ENCODE results near the gene FMN2. TPM values are rescaled to one million over a fixed set of nuclear protein-coding genes. Genes with fewer than 3 reads are reported as not detected.

The FMN2 gene
- total RNA-seq, 1 donor from 2014 or later = not detected

DNA sequence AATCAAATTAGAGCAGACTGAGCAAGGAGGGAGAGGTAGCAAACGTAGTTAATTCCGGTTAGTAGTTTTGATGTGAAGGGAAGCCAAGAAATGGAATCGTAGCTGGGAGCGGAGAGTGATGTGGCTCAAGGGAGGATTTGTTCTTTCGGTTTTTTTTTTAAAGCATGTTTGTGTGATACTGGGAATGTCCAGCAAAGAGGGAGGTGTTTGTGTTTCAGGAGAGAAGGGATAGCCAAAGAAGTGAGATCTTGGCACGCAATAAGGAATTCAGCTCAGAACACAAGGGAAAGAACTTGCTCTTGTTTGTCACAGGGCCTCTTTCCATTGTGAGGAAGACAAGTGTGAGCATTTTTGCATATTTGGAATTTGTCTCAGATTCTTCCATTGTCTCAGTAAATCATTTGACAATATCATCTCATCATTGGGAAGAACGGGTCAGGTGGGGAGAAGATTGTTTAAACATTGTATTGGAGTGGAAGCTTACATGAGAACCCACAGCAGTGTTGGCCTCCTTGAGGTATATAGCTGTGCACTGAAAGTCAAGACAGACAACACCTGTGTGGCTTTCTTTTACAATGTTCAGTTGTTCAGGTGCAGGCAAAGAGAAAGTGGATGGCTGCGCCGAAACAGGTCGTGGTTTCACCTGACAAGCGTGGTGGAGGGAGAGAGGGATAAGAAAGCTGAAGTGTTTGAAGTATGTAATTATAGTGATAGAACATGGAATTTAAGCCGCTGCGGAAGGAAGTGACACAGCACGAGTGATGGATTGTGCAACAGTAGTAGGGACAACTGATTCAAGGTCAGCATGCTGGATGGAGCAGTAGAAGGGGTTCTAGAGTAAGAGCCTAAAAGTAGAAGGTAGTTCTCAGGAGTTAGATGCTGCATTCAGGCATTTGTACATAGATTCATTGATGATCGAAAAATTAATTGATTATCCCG, 25.4 kb downstream of the FMN2 start:
- Mint-ChIP-seq H3K9me3 (no peaks in the 10 kb centered on the region), H3K4me1 (no peaks in the 10 kb centered on the region), H3K36me3 (ENCODE audit: low read depth) (no peaks in the 10 kb centered on the region), H3K27ac (no peak overlapping the region), H3K4me3 (no peak overlapping the region), H3K27me3 (no peaks in the 10 kb centered on the region)
- TF ChIP-seq, protein P1, sequence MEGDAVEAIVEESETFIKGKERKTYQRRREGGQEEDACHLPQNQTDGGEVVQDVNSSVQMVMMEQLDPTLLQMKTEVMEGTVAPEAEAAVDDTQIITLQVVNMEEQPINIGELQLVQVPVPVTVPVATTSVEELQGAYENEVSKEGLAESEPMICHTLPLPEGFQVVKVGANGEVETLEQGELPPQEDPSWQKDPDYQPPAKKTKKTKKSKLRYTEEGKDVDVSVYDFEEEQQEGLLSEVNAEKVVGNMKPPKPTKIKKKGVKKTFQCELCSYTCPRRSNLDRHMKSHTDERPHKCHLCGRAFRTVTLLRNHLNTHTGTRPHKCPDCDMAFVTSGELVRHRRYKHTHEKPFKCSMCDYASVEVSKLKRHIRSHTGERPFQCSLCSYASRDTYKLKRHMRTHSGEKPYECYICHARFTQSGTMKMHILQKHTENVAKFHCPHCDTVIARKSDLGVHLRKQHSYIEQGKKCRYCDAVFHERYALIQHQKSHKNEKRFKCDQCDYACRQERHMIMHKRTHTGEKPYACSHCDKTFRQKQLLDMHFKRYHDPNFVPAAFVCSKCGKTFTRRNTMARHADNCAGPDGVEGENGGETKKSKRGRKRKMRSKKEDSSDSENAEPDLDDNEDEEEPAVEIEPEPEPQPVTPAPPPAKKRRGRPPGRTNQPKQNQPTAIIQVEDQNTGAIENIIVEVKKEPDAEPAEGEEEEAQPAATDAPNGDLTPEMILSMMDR (IDR thresholded peaks at IDR 0.05) = no peak
- ChIA-PET CTCF (no interaction called here), POLR2A (no interaction called here)
- ATAC-seq (ENCODE audit: low read depth) (no peak), DNase-seq (no peak)
- intact Hi-C loops (cut with micrococcal nuclease) = no loop called here

DNA sequence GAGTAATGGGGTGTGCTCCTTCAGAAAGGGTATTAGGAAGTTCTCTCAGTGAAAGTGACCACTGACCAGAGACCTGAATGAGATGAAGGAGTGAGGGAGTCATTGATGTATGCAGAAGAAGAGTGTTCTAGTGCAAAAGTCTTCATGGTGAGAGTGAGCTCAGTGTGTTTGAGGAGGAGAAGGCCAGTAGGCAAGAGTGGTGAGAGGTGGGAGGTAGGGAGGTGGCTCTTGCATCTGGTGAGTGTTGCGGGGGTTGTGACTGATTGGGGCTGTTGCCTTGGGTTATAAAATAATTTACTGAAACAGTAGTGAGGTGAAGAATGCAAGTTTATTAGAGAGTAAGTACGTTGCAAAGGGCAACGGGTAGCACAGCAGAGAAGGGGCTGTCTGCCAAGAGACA, 26.2 kb downstream of the FMN2 start:
- CTCF ChIA-PET = no interaction called here
- ATAC-seq (ENCODE audit: low read depth) = no peak

DNA sequence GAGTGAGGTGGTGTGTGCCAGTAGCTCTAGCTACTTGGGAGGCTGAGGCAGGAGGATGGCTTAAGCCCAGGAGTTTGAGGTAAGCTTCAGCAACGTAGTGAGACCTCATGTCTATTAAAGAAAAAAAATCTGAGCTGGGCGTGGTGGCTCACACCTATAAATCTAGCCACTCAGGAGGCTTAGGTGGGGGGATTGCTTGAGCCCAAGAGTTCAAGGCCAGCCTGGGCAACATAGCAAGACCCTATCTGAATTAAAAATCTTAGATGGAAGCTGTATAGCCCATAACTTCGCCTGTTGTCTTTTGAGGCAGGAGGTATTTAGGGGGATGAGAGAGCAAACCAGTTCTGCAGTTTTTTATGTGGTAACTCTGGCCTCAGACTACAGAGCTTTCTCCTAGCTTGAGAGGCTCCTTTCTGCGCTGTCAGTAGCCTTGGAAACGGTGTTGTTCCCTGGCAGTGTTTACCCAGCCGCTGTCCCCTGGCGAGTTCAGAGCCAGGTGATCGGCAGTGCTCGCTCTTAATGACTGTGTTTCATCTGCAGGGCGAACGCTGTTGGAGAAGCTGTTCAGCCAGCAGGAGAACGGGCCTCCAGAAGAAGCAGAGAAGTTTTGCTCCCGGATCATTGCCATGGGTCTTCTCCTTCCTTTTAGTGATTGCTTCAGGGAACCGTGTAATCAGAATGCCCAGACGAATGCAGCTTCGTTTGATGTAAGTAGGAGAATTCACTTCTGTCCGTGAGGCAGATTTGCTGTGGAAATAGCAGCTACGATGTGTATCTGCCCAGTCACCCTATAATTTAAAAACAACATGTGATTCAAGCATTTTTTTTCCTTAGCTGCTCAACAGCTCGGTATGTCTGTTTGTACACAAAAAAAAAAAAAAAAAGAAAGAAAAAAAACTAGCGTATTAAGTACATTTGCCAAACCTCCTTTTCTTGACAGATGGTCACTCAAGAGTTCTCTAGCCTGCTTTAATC, 31.2 kb downstream of the FMN2 start:
- DNase-seq = no peak
- ChIA-PET POLR2A (no interaction called here), CTCF (no interaction called here)
- H3K4me3 Mint-ChIP-seq = no peak overlapping the region
- ATAC-seq (ENCODE audit: low read depth) = no peak
- no peaks in the 10 kb centered on the region for H3K27me3 Mint-ChIP-seq
- TF ChIP-seq, protein P1 (IDR thresholded peaks at IDR 0.05) = no peak
- H3K4me1 Mint-ChIP-seq = no peaks in the 10 kb centered on the region
- no peaks in the 10 kb centered on the region for H3K9me3 Mint-ChIP-seq
- intact Hi-C loops (cut with micrococcal nuclease) = no loop called here
- H3K27ac Mint-ChIP-seq = no peak overlapping the region
- no peaks in the 10 kb centered on the region for H3K36me3 Mint-ChIP-seq (ENCODE audit: low read depth)

More for the DNA sequence above, 26.2 kb downstream of the FMN2 start:
- Mint-ChIP-seq H3K9me3 (no peaks in the 10 kb centered on the region), H3K36me3 (ENCODE audit: low read depth) (no peaks in the 10 kb centered on the region), H3K4me1 (no peaks in the 10 kb centered on the region), H3K4me3 (no peak overlapping the region), H3K27ac (no peak overlapping the region), H3K27me3 (no peaks in the 10 kb centered on the region)
- POLR2A ChIA-PET = no interaction called here
- intact Hi-C loops (cut with micrococcal nuclease) = no loop called here
- no peak for DNase-seq
- TF ChIP-seq, protein P1 (IDR thresholded peaks at IDR 0.05) = no peak

DNA sequence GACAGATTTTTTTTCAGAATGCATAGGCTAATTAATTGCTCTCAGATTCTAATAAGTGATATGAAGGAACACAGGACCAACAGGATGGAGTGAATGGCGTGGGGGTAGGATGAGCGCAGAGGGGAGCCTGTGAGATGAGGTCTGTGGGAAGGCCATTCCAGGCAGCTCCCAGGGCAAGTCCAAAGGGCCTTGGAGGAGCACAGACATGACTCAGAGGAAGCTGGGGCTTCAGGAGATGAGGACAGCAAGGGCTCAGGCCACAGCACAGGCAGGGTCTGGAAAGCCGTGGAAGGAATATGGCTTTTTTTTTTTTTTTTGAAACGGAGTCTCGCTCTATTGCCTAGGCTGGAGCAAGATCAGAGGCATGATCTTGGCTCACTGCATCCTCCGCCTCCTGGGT, 35.1 kb downstream of the FMN2 start:
- POLR2A ChIA-PET = no interaction called here
- DNase-seq (no peak), ATAC-seq (ENCODE audit: low read depth) (no peak)
- Mint-ChIP-seq H3K9me3 (no peaks in the 10 kb centered on the region), H3K36me3 (ENCODE audit: low read depth) (no peaks in the 10 kb centered on the region), H3K4me1 (no peaks in the 10 kb centered on the region), H3K27me3 (no peaks in the 10 kb centered on the region), H3K27ac (no peak overlapping the region), H3K4me3 (no peak overlapping the region)
- CTCF ChIA-PET = no interaction called here
- intact Hi-C loops (cut with micrococcal nuclease) = no loop called here
- TF ChIP-seq, protein P1 (IDR thresholded peaks at IDR 0.05) = no peak

DNA sequence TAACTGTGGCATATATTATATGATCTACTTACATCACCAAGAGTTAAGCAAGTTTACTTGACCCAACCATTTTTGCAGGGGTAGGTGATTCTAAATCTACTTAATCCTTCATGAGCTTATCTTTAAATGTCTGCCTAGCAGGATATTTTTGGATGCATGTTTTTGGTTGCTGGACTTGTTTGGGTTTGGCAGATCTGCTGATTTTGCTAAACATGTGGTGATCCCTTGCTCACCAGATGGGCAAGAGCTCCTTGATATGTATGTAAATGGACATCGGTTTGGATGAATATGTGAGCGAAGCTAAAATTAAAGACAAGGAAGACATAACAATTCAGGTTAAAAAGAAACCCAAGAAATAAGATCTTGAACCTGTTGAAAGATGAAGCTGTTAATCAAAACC, 36.7 kb downstream of the FMN2 start:
- Mint-ChIP-seq H3K27ac (no peak overlapping the region), H3K4me3 (no peak overlapping the region), H3K36me3 (ENCODE audit: low read depth) (no peaks in the 10 kb centered on the region), H3K27me3 (no peaks in the 10 kb centered on the region), H3K4me1 (no peaks in the 10 kb centered on the region), H3K9me3 (no peaks in the 10 kb centered on the region)
- DNase-seq (no peak), ATAC-seq (ENCODE audit: low read depth) (no peak)
- ChIA-PET POLR2A (no interaction called here), CTCF (no interaction called here)
- TF ChIP-seq, protein P1 (IDR thresholded peaks at IDR 0.05) = no peak
- intact Hi-C loops (cut with micrococcal nuclease) = no loop called here
